Mammary epithelial cell (primary cell): ENCODE measurements around the gene KCNQ1.

Source experiments
- EZH2 ChIP-seq: IDR thresholded peaks from 2 replicates; pipeline ENCODE4 v1.6.1; 2012; ENCODE audit warnings: low read length, inconsistent platforms, borderline replicate concordance
- TF ChIP-seq, protein P1 (sequence below), 2 donors: IDR thresholded peaks in 1 of 2; conservative IDR thresholded peaks in 1 of 2; 2 replicates each; pipeline ENCODE4 v1.5.1; 2011 to 2012; ENCODE audit warnings: inconsistent platforms in 2 of 2, low read length in 2 of 2, mild to moderate bottlenecking in 2 of 2, control low read depth in 1 of 2, low read depth in 1 of 2; ENCODE audit not compliant: insufficient read depth in 1 of 2; ENCODE audit errors: extremely low read depth in 1 of 2

DNA sequence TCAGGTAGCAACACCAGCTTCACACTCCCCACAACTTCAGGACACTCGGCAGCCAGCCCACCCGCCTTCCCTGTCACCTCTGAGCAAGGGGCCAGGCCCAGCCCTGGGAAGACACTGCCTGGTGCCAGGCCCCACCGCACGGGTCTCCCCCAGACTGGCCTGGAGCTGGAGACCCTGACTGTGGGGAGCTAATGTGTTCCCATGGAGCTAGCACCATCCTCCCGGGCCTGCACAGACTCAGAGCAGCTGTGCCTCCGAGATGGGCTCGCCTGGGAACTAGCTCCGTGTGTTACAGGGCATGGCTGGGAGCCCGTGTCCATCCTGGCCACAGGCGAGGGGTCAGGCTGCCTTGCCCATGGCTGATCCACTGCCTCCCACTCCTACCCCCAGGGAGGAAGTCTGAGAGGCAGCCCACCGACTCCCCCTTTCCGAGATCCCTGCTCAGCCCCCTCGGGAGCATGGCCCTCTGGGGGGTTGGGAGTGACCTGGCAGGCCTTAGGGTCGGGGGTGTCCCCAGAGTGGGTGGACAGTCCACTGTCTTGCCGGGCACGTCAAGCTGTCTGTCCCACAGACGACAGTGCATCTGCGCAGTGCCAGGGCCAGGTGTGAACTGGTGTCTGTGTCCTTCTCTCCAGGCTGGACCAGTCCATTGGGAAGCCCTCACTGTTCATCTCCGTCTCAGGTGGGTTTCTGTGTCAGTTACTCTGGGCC is 331.7 kb downstream of the KCNQ1 start:
- TF ChIP-seq, protein P1, sequence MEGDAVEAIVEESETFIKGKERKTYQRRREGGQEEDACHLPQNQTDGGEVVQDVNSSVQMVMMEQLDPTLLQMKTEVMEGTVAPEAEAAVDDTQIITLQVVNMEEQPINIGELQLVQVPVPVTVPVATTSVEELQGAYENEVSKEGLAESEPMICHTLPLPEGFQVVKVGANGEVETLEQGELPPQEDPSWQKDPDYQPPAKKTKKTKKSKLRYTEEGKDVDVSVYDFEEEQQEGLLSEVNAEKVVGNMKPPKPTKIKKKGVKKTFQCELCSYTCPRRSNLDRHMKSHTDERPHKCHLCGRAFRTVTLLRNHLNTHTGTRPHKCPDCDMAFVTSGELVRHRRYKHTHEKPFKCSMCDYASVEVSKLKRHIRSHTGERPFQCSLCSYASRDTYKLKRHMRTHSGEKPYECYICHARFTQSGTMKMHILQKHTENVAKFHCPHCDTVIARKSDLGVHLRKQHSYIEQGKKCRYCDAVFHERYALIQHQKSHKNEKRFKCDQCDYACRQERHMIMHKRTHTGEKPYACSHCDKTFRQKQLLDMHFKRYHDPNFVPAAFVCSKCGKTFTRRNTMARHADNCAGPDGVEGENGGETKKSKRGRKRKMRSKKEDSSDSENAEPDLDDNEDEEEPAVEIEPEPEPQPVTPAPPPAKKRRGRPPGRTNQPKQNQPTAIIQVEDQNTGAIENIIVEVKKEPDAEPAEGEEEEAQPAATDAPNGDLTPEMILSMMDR (conservative IDR thresholded peaks at IDR 0.05 in 1 of 2, IDR thresholded peaks at IDR 0.05 in 1 of 2; ENCODE audit: extremely low read depth in 1 of 2, insufficient read depth in 1 of 2, low read depth in 1 of 2, low read length in 2 of 2) = no peak
- no peak for TF ChIP-seq EZH2
